ENCODE data around the gene SLC22A2.
"Not testable (repeated sequence)": the region's sequence is repeated elsewhere in the genome, so short reads cannot be mapped to it uniquely, and the experiment has no call there.

The SLC22A2 gene

DNA sequence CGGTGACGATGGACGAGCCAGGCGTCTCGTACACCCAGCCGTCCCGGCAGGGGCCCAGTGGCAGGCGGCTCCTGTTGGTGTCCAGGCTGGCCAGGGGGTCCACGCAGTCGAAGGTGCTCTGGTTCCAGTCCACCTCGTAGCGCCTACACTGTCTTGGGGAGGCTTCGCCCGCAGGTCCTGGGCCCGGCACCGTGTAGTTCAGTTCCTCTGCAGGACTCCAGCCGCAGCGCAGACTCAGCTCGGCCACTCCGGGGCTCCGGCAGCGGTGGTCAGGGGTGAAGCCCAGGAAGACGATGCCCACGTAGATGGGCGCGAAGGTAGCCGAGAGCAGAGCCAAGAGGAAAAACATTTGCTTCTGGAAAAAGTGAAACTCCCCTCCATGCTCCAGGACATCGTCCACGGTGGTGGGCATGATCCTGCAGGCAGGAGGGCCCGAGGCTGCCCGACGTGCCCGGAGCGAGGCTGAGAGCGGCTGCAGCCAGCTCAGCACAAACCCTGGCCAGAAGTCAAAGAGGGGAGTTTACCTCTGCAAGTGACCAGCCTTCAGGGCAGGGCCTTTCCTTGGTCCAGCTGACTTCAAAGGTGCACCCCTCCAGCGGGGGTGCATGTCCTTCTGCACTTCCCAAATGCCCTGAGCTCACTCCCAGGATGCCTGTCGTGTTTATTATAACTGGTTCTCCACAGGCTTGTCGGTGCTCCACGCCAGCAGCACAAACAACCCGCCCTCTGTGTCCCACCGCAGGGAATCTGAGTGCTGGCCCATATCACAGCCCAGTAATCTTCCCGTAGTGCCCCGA lies at the start of gene SLC22A2:
Gene SLC22A2 (minus strand): TSS at position 476 of the 797 bp plus-strand sequence. CDS start 64 bp downstream, at position 412.
- DNase-seq: no peak

DNA sequence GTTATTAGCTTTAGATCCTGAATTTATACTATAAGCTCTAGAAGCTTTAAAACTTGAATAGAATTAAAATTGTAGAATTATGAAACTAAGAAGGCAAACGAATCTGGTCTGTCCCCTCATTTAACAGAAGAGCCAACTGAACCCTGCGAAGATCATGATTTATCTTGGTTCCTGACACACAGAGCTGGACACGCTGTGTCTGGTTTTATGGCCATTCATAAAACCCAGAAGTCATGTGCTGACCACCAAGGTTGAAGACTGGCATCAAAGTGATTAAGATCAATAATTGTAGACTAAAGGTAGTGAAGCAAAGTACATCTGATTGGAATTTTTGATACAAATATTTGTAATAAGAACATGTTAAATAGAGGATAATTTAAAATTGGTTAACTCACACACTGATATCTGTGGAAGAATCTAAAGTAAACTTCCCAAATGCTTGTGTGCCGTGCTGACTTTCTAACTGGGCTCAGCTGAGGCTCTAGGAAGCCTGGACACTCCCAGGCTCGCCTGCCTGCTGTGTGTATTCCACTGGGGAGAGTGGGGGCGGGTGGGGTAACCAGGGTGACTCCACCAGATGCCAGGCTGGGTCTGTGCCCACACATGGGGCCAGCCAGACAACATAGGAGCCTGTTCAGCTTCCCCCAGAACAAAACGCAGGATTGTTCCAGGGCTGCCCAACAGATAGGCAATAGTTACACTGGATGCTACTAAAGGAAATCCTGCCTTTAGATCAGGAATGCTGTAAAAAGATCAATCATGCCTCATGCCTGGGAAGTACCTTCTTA lies 47.5 kb upstream of the SLC22A2 start:
- no peak for DNase-seq

DNA sequence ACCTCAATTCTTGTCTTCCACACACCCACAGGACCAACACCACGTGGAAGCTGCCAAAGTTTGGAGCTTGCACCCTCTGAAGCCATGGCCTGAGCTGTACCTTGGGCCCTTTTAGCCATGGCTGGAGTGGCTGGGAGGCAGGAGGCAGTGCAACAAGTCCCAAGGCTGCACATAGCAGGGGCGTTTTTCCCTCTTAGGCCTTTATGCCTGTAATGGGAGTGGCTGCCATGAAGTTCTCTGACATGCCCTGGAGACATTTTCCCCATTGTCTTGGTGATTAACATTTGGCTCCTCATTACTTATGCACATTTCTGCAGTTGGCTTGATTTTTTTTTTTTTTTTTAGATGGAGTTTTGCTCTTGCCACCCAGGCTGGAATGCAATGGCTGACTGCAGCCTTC lies 45.2 kb upstream of the SLC22A2 start:
- DNase-seq: no peak

DNA sequence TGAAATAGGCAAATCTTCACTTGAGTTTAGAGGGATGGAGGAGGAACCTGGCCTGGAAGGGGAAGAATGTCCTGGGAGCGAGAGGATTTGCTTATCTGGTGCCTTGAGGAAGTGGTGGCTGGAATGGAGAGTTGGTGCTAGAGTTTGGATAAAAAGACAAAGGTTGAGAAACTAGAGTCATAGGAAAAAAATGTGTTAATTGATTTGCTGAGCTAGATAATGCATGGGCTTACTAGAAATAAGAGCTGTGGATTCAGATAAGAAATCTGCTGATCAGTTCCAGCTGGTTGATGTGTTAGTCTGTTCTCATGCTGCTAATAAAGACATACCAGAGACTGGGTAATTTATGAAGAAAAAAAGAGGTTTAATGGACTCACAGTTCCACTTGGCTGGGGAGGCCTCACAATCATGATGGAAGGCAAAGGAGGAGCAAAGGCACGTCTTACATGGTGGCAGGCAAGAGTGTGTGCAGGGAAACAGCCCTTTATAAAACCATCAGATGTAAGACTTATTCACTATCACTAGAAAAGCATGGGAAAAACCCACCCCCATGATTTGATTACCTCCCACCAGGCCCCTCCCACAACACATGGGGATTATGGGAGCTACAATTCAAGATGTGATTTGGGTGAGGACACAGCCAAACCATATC lies 43.9 kb upstream of the SLC22A2 start:
- not testable (repeated sequence) for DNase-seq

DNA sequence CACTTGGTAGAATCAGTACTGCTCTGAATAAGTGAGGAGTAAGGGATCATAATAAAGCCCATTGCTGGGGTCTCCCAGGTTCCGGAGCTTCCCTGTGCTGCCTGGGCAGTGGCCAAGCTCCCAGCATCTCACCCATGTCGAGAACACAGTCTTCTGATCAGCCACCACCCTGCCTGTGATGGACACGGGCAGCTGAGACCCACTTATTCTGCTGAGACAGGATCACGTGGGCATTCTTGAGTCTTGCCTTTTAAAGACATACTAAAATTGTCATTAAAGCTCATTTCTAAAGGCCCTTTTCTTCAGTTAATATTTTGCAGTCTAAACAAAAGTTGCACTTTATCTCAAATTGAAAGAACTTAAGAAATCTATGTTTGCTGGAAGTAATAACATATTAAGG lies 42.7 kb upstream of the SLC22A2 start:
- no peak for DNase-seq

DNA sequence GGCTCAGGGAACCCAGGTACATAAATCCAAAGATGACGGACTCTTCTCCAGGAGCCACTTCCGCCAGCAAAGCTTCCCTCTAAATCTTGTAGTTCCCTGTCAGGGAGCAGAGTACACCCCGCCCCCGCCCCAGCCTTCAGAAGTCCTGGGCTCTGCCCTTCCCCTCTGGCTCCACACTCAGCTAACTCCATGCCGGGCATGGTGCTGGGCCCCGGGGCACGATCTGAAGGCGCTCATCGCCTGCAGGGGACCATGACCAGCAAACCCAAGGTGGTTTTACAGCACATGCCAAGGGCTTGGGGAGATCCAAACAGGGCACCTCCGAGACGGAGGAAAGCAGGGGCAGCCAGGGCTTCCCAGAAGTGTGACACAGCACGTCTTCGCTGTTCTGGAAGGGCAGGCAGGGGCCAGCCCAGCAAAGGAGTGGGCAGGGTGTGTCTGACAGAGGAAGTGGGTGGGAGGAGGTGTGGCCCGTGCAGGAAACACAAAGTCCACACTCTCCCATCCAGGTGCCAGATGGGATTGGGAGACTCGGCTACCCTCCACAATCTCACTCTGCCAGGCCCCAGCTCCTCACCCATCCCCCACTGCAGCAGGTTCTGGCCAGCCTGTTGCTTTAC lies 41.6 kb upstream of the SLC22A2 start:
- no peak for DNase-seq

DNA sequence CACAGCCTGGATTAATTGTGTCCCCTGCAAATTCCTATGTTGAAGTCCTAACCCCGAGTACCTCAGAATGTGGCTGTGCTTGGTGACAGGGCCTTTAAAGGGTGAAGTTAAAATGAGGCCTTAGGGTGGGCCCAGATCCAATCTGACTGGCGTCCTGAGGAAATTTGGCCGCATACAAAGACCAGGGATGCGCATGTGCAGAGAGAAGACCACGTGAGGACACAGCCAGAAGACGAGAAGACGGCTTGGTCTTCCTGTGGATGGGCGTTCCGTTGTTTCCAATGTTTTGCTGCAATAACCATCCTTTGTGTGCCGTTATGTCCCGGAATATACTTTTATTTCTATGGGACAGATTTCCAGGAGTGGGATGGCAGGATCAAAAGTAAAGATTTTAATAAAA lies 40.9 kb upstream of the SLC22A2 start:
- no peak for DNase-seq

DNA sequence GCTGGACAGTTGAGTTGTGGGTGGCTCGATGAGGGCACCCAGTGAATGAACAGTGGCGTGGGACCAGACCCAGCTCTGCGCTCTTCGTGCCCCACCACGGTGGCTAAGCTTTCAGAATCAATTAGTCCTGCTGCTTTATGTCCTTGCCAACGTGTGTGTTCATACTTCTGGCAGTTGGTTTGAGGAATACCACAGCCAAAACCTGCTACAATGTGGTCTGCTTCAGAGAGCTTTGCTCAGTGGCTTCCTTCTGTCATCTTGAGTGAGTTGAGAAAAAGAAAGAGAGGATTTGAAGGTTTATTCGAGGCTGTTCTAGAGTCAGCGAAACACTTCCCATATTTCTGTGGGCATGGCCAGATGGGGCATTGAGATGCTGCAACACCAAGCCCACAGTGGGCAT lies 39.5 kb upstream of the SLC22A2 start:
- DNase-seq: no peak

DNA sequence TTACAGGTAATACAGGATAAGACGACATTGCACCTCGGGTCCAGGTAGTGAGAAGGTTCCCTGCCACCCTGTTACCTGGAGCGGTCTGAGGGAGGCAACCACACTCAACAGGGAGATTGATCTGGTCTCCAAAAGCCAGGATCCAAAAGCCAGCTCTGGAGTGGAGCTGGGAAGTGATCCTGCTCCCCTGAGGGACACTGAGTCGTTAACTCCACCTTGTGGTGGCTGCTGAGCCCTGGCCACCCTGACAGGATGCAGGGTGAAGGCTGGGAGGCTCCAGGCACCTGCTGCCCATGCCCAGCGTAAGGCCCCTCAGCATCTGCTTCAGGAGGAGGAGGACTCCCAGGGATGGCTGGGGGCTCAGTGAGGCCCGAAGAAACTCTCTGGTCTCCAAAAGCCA lies 38.7 kb upstream of the SLC22A2 start:
- no peak for DNase-seq

DNA sequence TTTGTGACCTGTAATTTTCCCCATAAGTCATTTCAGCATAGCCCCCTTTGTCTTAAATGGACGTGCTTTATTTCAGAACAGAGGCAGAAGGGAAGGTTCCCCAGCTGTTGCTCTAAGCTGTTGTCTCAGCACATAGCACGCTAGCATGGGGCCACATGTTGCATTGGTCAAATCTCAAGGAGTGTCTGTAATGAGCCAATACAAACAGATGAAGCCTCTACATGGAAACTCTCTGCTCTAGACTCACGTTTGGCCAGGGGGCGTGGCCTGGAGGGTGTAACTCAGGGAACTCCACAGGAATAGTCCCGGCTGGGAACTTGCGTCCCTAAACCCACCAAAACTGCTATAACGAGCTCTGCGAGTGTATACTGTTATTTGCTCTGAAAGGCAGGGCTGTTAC lies 35.2 kb upstream of the SLC22A2 start:
- DNase-seq: peak; percentile 11

DNA sequence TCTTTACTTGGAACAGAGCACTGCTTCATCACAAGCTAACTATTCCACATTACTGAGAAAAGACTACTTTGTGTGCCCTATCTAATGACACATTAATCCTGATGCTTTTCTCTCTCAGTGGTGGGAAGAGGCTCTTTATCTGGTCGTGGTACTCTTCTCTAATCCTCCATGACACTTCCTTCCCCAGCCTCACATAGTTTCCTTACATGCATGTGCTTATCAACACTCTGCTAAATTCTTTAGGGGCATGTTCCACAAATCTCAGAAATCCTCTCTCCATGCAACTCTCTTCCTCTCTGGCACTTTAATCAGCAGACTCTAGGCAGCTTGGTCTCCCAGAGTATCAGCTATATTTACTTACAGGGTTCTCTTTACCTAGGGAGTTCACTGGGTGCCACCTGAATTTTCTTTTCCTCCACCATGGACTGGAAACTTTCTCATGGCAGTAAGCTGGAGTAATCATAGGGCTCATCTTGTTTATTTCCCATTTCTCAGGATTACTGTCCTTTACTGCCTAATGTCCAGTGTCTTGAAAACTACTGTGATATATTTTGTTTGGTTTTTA lies 27.0 kb upstream of the SLC22A2 start:
- DNase-seq: no peak

DNA sequence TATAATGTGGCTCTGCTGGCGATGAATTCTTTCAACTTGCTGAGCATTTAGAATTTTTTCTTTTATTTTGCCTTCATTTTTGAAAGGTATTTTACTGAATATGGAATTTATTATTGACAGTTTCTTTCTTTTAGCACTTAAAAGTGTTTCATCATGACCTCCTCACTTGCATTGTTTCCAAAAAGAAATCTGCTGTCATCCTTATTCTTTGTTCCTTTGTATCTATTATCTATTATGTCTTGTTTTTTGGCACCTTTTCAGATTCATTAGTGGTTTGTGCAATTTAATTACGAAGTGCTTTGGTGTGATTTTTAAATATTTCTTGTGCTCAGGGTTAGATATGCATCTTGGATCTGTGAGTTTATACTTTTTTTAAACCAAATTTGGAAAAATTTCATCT lies 26.0 kb upstream of the SLC22A2 start:
- DNase-seq: no peak

DNA sequence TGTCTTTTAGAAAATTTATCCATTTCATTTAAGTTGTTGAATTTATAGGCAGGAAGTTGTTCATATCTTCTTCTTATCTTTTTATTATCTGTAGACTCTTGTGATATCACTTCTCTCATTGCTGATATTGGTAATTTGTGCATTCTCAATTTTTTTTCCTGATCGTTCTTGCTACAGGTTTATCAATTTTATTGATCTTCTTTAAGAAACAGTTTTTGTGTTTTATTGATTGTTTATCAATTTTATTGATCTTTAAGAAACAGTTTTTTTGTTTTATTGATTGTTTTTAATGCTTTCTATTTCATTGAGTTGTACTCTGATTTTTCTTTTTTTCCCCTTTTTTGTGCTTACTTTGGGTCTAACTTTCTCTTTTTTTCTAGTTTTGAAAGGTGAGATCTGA lies 23.8 kb upstream of the SLC22A2 start:
- no peak for DNase-seq

DNA sequence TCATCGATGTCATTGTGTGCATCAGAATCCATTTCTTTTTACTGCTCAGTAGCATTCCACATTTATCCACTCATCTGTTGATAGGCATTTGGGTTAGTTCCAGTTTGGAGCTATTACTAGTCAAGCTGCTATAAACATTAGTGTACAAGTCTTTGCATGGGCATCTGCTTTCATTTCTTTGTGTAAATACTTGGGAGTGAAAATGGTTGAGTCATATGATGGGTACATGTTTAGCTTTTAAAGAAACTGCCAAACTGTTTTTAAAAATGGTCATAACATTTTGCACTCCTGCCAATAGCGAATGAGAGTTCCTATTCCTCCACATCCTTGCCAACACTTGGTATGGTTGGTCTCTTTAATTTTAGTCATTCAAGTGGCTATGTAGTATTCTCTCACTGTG lies 21.2 kb upstream of the SLC22A2 start:
- peak; percentile 7 for DNase-seq

DNA sequence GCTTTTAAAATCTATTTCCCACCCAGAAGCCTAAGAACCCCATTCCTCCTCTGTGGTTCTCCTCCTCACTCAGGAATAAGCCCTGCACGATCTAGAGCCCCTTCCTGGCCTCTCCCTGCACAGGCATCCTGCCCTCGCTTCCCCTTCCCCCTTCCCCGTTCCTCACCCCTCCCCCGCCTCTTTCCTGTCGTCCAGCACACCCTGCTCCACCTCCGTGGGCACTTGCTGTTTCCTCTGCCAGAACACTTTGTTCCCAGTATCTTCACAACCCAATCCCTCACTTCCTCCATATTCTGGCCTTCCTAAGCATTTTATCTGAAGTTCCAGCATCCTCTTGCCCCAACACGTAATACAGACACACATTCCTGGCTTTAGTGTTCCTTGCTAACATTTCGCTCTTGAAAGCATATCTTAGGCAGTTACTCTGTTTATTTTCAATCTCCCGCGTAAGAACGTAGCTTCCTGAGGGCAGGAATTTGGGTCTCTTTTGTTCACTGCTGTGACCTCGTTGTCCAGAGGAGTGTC lies 20.2 kb upstream of the SLC22A2 start:
- no peak for DNase-seq

DNA sequence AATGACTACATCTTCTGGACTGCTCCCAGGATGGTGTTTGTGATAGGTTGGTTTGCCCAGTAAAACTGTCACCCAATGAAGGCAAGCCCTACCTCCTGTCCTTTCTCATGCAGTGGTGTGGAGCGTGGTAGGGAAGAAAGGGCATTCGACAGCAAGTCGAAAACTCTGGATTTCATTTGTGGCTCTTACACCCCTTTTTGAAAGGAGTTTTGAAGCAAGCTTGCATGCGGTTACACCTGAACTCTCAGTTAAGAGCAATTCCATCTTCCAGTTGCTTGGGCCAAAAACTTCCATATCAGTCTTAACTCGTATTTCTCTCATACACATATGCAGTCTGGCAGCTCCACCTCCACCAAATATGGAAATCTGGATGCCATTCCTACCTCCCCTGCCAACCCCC lies 19.7 kb upstream of the SLC22A2 start:
- no peak for DNase-seq

DNA sequence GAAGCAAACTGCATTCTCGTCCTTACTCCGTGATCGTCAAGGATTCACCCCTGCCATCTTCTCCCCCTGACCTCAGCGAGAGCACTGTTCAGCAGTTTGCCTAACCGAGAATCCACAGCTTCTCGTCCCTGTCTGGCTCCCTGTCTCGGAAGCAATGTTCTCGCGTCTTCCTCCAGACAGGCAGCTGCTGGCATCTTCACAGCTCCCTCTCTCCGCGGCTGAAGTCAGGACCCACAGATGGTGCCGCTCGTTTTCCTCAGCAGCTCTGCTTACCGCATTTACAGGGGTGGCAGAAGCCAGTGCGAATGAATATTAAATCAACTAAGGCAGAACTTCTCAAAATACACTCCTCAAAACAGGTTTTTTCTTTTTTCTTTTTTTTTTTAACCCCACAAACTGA lies 18.9 kb upstream of the SLC22A2 start:
- DNase-seq: no peak

DNA sequence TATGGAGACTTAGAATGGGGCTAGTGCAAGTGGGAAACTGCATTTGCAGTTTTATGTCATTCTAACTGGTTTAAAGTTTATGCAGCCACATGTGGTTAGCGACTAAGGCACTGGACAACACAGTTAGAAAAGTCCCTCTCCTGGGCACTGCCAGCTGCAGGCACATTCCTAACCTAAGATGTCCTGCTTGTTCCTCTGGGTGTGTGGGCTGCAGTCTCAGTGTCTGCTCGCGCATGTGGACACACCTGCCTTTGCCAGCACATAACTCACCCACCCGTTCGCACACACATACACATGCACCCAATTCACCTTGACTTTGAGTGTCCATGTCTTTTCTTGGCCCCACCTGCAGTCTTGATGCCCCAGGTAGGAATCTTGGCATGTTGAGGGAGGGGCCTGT lies 18.5 kb upstream of the SLC22A2 start:
- DNase-seq: no peak

DNA sequence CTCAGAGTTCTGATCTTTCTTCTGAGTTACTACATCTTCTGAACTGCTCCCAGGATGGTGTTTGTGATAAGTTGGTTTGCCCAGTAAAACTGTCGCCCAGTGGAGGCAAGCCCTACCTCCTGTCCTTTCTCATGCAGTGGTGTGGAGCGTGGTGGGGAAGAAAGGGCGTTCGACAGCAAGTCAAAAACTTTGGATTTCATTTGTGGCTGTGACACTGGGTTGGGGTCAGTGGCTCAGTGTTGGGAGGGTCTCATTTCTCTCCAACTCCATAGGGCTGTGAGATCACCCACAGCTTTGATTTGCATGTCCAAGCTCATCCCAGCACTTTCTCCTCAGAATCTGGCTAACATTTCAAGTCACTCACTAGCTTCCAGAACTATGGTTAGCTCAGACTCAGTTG lies 17.5 kb upstream of the SLC22A2 start:
- no peak for DNase-seq

DNA sequence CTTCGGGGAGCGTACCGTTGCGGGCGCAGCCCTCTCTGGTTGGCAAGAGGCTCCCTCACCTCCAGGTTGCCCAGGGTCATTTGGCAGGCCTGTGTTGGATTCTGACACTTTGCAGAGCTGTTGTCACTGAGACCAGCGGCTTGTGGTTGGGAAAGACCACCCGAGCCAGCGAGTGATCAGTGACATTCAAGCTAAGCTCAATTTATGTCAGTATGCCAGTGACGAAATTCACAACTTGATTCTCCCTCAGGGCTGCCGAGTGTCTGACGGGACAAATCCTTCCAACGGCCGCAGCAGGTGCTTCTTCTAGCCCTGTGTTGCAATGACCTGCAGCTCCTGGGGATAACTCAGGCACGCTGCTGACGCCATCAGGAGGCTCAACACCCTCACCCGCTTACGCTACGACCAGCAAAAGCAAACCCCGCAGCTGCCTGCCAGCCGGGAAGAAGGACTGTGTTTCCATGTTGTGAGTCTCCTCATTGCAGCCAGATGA lies 16.9 kb upstream of the SLC22A2 start:
- DNase-seq: no peak

DNA sequence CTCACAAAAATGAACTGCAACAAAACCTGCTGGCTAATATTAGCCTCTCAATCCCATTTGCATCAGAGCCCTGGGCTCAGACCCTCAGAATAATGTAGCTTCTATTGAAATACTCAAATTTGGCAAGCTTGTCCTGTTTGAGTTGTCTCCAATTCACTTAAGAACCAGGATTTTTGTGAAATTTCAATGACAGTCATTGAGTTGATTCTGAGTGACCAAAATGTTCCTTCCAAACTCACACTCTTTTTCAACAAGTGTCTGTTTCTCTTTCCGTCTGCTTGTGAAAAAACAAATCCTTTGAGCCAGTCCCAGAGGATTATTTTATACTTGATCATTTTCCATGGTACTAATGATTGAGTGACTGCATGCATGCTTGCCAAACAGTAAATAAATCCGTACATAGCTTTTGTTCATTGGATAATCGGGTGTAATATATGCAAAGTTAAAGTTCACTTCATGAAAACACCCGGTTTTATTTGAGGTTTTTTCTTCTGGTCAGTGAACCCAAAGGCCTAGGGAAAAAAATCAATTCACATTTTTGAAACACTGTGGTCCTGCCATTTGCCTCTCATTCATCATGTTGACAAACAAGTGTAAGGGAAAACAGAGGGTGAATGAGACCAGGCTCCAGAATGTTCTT lies 16.4 kb upstream of the SLC22A2 start:
- DNase-seq: no peak

DNA sequence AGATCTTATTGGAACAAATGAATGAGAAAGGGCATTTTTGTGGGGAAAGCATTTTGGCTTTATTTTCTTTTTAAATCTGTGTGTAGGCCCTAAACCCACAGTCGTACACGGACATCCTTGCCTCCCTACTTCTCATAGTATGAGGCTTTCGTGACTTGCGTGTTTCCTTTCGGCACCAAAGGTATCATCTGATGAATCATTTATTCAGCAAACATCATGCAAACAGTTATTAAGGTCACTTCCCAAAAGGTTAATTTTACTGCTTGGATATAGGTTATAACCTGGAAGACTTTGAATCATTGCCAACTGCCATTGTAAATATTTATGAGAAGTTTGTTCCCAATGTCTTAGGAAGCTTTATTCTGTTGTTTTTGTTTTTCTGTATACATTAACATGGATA lies 15.1 kb upstream of the SLC22A2 start:
- no peak for DNase-seq
